ENCODE results near the gene ATP1A2. TPM values are rescaled to one million over a fixed set of nuclear protein-coding genes. Genes with fewer than 3 reads are reported as not detected.
A peak's percentile ranks its signal among the peaks of the same experiment; 100 is the strongest.

Gene ATP1A2
- total and polyA plus RNA-seq, 2 of the 8 experiments (the other 6 are each of a cell fraction or from before 2014, with no cell fraction given), result 39.7 to 40.8 TPM

GRCh38 chr1:160097911-160098851 is 17.4 kb upstream of the ATP1A2 start, which contains the start of gene IGSF8 (continued):
- 0 out of 2 replicates have a peak, but pooled peaks have one; percentile 16 for TF ChIP-seq POLR2AphosphoS5 (IDR thresholded peaks at IDR 0.05; ENCODE audit: low read depth, low read length)
- TF ChIP-seq PHF8 (conservative IDR thresholded peaks at IDR 0.05; ENCODE audit: low read depth, low read length), result 0 out of 2 replicates have a peak, but pooled peaks have one; percentile 32
